ENCODE data around the gene CYP4F11.
"Not testable (repeated sequence)": the region's sequence is repeated elsewhere in the genome, so short reads cannot be mapped to it uniquely, and the experiment has no call there.

The CYP4F11 gene

DNA sequence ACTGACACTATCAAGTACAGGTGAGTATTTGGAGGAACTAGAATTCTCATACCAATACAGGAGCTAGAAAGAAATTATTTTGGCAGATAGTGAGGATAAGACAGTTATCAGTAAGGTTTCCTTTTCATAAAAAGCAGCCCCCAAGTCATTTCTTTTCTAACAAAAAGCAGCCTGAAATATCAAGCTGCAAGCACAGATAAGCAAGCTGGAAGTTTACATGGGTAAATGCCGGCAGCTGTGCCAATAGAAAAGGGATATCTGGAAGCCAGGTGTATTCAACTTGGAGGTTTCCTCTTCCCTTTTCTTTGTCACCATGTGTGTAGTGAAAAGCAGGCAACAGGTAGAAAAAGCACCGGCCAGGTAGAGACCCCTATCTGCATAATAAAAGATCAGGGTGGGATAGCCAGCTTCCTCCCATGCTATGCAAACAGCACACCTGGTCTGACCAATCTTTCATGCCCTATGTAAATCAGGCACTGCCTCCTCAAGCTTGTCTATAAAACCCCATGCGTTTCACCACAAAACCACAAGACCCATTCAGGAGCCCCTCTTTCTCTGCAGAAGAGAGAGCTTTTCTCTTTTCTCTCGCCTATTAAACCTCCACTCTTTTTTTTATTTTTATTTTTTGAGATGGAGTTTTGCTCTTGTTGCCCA is 59.4 kb downstream of the CYP4F11 start:
- no peak for DNase-seq (ENCODE audit: low read depth in 2 of 2)

DNA sequence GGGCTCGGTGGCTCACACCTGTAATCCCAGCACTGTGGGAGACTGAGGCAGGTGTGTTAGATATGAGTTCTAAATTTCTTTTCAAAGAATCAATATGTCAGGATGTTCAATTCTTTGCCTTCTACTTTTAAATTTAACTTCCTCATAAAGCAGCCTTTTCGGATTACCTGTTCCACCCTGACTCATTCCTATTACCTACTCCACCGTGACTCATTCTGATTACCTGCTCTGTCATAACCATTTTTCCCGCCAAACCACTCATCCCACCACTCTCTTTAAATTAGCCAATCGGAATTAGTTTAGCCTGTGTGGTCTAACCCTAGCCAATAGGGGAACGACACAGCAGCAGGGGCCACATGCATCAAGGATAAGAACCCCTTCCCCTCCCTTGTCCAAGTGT is 60.6 kb downstream of the CYP4F11 start:
- DNase-seq (ENCODE audit: low read depth in 2 of 2) = not testable (repeated sequence)

DNA sequence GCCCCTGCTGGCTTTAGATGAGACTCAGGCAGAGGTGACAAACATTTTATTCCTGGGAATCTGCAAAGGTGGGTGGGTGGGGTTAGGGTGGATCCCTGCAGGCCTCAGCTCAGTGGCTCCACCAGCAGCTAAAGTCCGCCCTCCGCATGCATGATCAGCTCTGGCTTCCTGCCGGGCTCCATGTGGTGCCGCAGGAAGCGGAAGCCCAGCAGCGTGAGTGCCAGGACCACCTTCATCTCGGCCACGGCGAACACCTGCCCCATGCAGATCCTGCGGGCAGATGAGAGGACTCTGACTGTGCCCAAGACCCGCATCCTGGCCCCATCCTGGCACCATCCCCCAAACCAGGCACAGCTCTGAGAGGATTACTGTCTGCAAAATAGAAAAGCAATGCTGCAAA is 62.8 kb downstream of the CYP4F11 start:
- no peak for DNase-seq (ENCODE audit: low read depth in 2 of 2)

DNA sequence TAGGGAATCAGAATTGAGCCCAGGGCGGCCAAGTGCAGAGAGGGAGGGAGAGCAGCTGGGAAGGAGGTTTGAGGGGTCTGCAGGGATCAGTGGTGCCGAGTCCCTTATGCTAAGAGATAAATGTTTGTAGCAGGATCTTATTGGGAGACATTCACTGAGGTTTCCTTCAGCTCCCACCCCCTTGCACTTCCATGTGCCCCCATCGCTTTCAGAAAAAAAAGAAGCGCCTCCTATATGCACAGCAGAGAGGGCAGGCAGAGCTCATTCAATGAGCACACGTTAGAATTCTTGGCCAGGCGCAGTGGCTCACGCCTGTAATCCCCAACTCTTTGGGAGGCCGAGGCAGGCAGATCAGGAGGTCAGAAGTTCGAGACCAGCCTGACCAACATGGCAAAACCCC is 64.5 kb downstream of the CYP4F11 start:
- no peak for DNase-seq (ENCODE audit: low read depth in 2 of 2)

DNA sequence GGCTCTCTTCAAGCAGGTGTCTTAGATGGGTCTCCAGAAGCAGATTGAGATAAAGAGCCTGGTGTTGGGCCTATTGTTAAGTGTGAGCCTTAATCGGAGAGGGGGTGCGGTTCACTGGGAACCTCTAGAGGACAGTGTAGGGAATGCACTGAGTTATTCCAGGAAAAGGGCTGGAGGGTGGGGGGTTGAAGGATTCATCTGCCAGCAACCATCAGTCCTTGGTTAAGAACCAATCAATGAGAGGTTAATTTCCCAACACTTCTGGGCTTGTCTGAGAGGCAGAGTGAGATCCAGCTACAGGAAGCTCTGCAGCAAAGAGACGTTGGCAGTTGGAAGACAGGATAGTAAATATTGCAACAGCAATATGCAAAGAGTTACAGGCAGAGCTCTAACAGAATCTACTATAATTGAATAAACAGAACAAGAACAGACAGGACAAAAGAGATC is 65.2 kb downstream of the CYP4F11 start:
- DNase-seq (ENCODE audit: low read depth in 2 of 2) = peak in 1 of 2 donors; percentile 15

DNA sequence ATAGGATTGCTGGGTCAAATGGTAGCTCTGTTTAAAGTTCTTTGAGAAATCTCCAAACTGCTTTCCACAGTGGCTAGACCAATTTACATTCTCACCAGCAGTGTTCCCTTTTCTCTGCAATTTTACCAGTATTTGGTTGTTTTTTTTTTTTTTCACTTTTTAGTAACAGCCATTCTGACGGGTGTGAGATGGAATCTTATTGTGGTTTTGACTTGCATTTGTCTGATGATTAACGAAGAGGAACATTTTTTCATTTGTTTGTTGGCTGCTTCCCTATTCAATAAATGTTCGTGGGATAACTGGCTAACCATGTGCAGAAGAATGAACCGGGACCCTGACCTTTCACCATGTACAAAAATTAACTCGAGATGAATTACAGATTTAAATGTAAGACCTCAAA is 67.7 kb downstream of the CYP4F11 start:
- DNase-seq (ENCODE audit: low read depth in 2 of 2) = no peak

DNA sequence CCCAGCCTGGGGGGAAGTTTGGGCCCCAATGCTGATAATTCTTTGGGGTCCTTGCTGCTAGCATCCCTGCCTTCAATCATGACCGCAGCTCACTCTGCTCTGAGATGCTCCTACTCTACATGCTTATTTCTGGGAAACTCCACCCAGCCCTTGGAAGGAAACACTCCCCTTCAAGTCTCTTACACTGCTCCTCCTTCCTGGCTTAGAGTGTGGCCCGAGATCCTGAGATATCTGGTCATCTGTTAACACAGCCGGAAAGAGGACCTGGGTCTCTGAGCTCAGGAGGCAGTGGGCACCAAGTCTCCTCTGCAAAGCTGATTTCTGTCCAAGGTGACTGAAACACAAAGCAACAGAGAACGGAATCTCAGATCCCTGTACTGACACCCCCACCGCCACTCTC is 69.5 kb downstream of the CYP4F11 start:
- no peak for DNase-seq (ENCODE audit: low read depth in 2 of 2)

DNA sequence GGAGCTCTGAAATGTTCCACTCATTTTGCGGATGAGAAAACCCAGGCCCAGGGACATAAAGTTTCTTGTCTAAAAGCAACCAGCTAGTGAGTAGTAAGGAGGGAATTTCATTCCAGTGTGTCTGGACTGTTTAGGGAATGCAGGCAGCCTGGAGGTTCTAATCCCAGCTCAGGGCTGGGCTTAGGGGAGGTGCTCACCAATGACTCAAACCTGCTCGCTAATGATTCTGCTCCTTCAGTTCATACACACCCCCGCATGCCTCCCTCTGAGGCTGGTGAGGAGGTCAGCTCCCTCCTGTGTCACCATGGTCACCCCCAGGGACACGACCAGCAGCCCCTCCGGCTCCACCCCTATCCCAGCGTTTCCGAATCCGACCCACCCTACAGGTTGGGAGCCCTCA is 71.1 kb downstream of the CYP4F11 start:
- no peak for DNase-seq (ENCODE audit: low read depth in 2 of 2)

DNA sequence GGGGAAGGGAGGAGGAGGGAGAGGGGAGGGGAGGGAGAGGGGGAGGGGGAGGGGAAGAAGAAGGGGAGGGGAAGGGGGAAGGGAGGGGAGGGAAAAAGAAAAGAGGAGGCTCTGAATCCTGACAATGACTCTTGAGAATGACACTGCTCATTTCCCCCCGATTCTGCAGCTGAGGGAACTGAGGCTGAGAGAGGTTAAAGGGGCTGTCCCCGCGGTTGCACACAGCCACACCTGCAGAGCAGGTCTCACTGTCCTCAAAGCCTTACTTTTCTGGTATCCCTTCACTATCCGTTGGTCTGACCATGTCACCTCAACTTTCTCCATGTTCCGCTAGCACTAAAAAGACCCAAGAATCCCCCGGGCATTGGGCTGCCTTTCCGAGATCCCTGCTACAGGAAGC is 71.9 kb downstream of the CYP4F11 start:
- DNase-seq (ENCODE audit: low read depth in 2 of 2) = no peak

Data from stimulated activated CD8-positive, alpha-beta memory T cell treated with anti-CD3 and anti-CD28 coated beads, Interleukin-7, amount 100 ng/mL, for 1 hour (primary cell).